Fibroblast of villous mesenchyme (primary cell): ENCODE results near the gene SLC1A1. TPM values are rescaled to one million over a fixed set of nuclear protein-coding genes. Genes with fewer than 3 reads are reported as not detected.

Experiments used
- DNase-seq: peaks from one replicate; pipeline ENCODE4 v3.0.0-alpha.2; 2010; ENCODE audit warnings: low read depth
- H3K4me3 ChIP-seq: 2 replicates; pipeline ENCODE4 v1.5.1; 2011; ENCODE audit warnings: low read depth, mild to moderate bottlenecking, low read length
- CTCF ChIP-seq: IDR thresholded peaks from 2 replicates; pipeline ENCODE4 v1.5.1; 2012; ENCODE audit warnings: low read depth, mild to moderate bottlenecking, low read length; ENCODE audit not compliant: insufficient read depth
- total RNA-seq: library from RNA; depleted of rRNA; stranded (reverse); fragments of >200 nt; gene quantifications from 2 replicates; pipeline ENCODE4 v1.2.3, GENCODE V29; 2012

SLC1A1 gene
- total RNA-seq, 1 donor = 34.1 TPM

- no peak for DNase-seq
Measured at GRCh38 chr9:4465910-4466309, 24.4 kb upstream of the SLC1A1 start.

GRCh38 chr9:4475301-4475700, 15.0 kb upstream of the SLC1A1 start:
- DNase-seq = no peak
- no peak for TF ChIP-seq CTCF
- no peak overlapping the region for H3K4me3 ChIP-seq

More at GRCh38 chr9:4465910-4466309, 24.4 kb upstream of the SLC1A1 start:
- no peak for TF ChIP-seq CTCF
- H3K4me3 ChIP-seq = no peak overlapping the region

GRCh38 chr9:4486176-4486575, 4.1 kb upstream of the SLC1A1 start:
- no peak overlapping the region for H3K4me3 ChIP-seq
- no peak for TF ChIP-seq CTCF
- no peak for DNase-seq

GRCh38 chr9:4489562-4489918, 728 bp upstream of the SLC1A1 start:
- TF ChIP-seq CTCF = no peak
- H3K4me3 ChIP-seq = peak overlapping the region; percentile 77

GRCh38 chr9:4490705-4491625, 697 bp downstream of the SLC1A1 start:
- TF ChIP-seq CTCF = no peak
- peak overlapping the region; percentile 77 for H3K4me3 ChIP-seq
- DNase-seq = peak; percentile 14

More at GRCh38 chr9:4489562-4489918, 728 bp upstream of the SLC1A1 start:
- DNase-seq = peak; percentile 35

GRCh38 chr9:4491626-4491975, 1.3 kb downstream of the SLC1A1 start:
- peak overlapping the region; percentile 77 for H3K4me3 ChIP-seq

More at GRCh38 chr9:4491626-4491975, 1.3 kb downstream of the SLC1A1 start:
- TF ChIP-seq CTCF = no peak
- DNase-seq = no peak
